Tibial nerve (tissue), 3 donors: ENCODE measurements around the gene SPACA9.

ENCODE experiments used
- EP300 ChIP-seq, 2 donors: sonication (generic); formaldehyde crosslinking; IDR thresholded peaks; one replicate each; pipeline ENCODE4 v1.6.1; 2017; ENCODE audit warnings: antibody characterized with exemption in 2 of 2, mild to moderate bottlenecking in 1 of 2
- POLR2A ChIP-seq, 2 donors: fragments of 450-650 bp; IDR thresholded peaks; one replicate each; pipeline ENCODE4 v1.6.1; 2017; ENCODE audit warnings: antibody characterized with exemption in 2 of 2, mild to moderate bottlenecking in 2 of 2, moderate library complexity in 2 of 2

DNA sequence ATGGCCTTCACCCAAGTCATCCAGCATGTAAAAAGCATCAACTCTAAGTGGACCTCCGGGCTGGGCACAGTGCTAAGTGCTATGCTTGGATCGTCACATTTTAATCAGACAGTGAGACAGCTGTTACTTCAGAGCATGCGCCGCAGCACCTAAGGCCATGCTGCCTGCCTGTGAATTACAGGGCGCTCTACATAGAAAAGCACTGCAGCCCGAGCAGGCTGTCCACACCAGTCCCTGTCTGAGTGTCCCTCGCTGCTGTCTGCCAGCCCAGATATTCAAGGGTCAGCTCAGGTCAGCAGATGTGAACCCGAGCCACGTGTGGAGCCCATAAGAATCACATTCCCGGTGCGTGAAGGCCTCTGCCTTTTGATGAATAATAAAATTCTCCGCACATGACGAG lies 37.7 kb upstream of the SPACA9 start:
- TF ChIP-seq EP300 (IDR thresholded peaks at IDR 0.05) (no peak), POLR2A (IDR thresholded peaks at IDR 0.05) (no peak)
